Mucosa of descending colon (tissue), 3 donors: ENCODE measurements around the gene FAM53B. TPM values are rescaled to one million over a fixed set of nuclear protein-coding genes. Genes with fewer than 3 reads are reported as not detected.

Experiments
- ATAC-seq: fragments of 200-7000 bp; cut with Tn5 transposase; one replicate; pipeline ENCODE4 v1.9.1; 2020; ENCODE audit warnings: mild to moderate bottlenecking, moderate library complexity
- DNase-seq, 3 donors: peaks; one replicate each; pipeline ENCODE4 v3.0.0-alpha.2; 2020
- H3K36me3 ChIP-seq: fragments of 200-600 bp; one replicate; pipeline ENCODE4 v1.8.0; 2021; ENCODE audit warnings: low read depth, mild to moderate bottlenecking
- H3K4me1 ChIP-seq: fragments of 200-600 bp; one replicate; pipeline ENCODE4 v1.8.0; 2021; ENCODE audit warnings: low read depth, mild to moderate bottlenecking
- H3K4me3 ChIP-seq: fragments of 200-600 bp; one replicate; pipeline ENCODE4 v1.8.0; 2021; ENCODE audit warnings: mild to moderate bottlenecking
- H3K9me3 ChIP-seq: fragments of 200-600 bp; one replicate; pipeline ENCODE4 v1.8.0; 2021; ENCODE audit warnings: mild to moderate bottlenecking
- CTCF ChIP-seq: fragments of 200-600 bp; IDR thresholded peaks from one replicate; pipeline ENCODE4 v1.8.0; 2022; ENCODE audit warnings: antibody characterized with exemption, mild to moderate bottlenecking
- intact Hi-C, 2 donors: fragments of 100-400 bp; cut with DNase I in 1 of 2; cut with micrococcal nuclease in 1 of 2; formaldehyde crosslinking; loops; one replicate each; pipeline versions ENCODE4 v1.11.0 to v1.11.1; 2022; cut with DNase I, micrococcal nuclease
- total RNA-seq, 3 donors: library from RNA; stranded (reverse); fragmentation: NEBNext Ultra II Directional in 2 of 3; extraction: Animal tissue kit (Norgen Biotek cat#: 25700) in 2 of 3; gene quantifications; one replicate each; pipeline versions ENCODE4 v1.2.1 to v1.2.4, GENCODE V29; 2021 to 2023
- donor health status: DM: no; HTN: no; CAD: no; lungs with moderate emphysema.
- donor health status: DM: no; HTN: no; CAD: no.
- donor health status: DM: no; HTN: yes; CAD: no.

Gene FAM53B
- total RNA-seq, 3 donors from 2014 or later, result 37.2 to 48.0 (median 44.2) TPM

GRCh38 chr10:124674768-124675222, 69.4 kb downstream of the FAM53B start:
- peaks cover 14% of the 10 kb centered on the region for H3K4me1 ChIP-seq
- intact Hi-C loops, result no loop called here
- H3K36me3 ChIP-seq, result no peaks in the 10 kb centered on the region
- no peak for TF ChIP-seq CTCF
- DNase-seq (peak in 1 of 3 donors; percentile 32), ATAC-seq (no peak)
- no peak overlapping the region for H3K4me3 ChIP-seq
- H3K9me3 ChIP-seq, result no peaks in the 10 kb centered on the region

GRCh38 chr10:124672181-124672638, 72.0 kb downstream of the FAM53B start:
- Histone ChIP-seq H3K9me3 (no peaks in the 10 kb centered on the region), H3K36me3 (no peaks in the 10 kb centered on the region), H3K4me1 (peaks cover 19% of the 10 kb centered on the region), H3K4me3 (no peak overlapping the region)
- intact Hi-C loops, result no loop called here
- DNase-seq (peak in 1 of 3 donors; percentile 50), ATAC-seq (no peak)
- no peak for TF ChIP-seq CTCF

- TF ChIP-seq CTCF, result no peak
- peak in 1 of 3 donors; percentile 49 for DNase-seq
- no peaks in the 10 kb centered on the region for H3K36me3 ChIP-seq
- intact Hi-C loops, result no loop called here
- H3K9me3 ChIP-seq, result no peaks in the 10 kb centered on the region
- no peak overlapping the region for H3K4me3 ChIP-seq
- ATAC-seq, result peak; percentile 16
- peaks cover 16% of the 10 kb centered on the region for H3K4me1 ChIP-seq
Measured at GRCh38 chr10:124671486-124672075, 72.6 kb downstream of the FAM53B start.

- peaks cover 19% of the 10 kb centered on the region for H3K4me1 ChIP-seq
- ATAC-seq, result peak; percentile 19
- H3K36me3 ChIP-seq, result no peaks in the 10 kb centered on the region
- TF ChIP-seq CTCF, result no peak
- peak in 1 of 3 donors; percentile 63 for DNase-seq
- no peaks in the 10 kb centered on the region for H3K9me3 ChIP-seq
- H3K4me3 ChIP-seq, result no peak overlapping the region
- intact Hi-C loops, result no loop called here
Measured at GRCh38 chr10:124670849-124671248, 73.3 kb downstream of the FAM53B start.

- no peaks in the 10 kb centered on the region for H3K36me3 ChIP-seq
- peaks cover 19% of the 10 kb centered on the region for H3K4me1 ChIP-seq
- ATAC-seq, result no peak
- intact Hi-C loops, result no loop called here
- TF ChIP-seq CTCF, result no peak
- no peak overlapping the region for H3K4me3 ChIP-seq
- H3K9me3 ChIP-seq, result no peaks in the 10 kb centered on the region
- DNase-seq, result peak in 1 of 3 donors; percentile 58
Measured at GRCh38 chr10:124669824-124670654, 74.1 kb downstream of the FAM53B start.
